ENCODE data around the gene GPR33. TPM values are rescaled to one million over a fixed set of nuclear protein-coding genes. Genes with fewer than 3 reads are reported as not detected.
A peak's percentile ranks its signal among the peaks of the same experiment; 100 is the strongest.

Gene GPR33
- total RNA-seq, 1 donor from 2014 or later, result not detected

DNA sequence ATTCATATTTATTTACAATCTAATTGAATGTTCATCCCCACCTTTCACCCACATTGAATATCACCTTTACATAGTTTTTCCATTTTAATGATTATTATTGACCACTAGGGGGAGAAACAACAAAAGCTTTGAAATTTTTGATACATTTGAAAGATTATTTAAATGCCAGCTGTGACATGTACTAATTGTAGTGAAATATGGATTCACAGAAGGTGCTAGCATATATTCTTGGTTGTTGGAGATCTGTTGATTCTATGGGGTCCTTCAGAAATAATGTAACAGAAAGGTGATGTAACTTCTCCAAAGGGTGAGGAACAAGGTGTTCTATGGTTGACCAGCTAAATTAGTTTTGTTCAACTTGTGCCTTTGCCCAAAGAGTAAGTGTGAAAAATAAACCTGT is 22.4 kb upstream of the GPR33 start:
- H3K4me3 ChIP-seq (ENCODE audit: low read depth, low read length), result no peak overlapping the region
- DNase-seq (ENCODE audit: low read depth), result no peak
- peak; percentile 54 for TF ChIP-seq CTCF (conservative IDR thresholded peaks at IDR 0.05; ENCODE audit: low read depth, low read length)

DNA sequence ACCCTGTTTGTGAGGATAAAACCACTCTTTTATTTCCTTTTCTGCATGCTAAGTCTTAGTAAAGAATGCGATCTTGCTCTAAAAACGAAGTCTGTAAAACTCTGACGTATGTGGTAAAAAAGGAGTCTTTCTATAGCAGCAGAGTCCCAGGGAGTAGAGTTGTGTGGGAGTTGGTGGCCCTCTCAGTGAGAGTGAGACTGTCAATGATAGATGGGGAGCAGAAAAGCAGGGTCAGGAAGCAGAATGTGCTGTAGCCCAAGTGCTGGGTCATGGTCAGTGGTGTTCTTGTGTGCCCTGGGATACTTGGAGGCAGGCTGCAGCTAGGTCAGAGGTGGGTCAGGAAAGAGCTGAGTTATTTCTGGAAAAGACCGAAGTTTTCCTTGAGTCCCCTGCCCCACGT is 20.3 kb upstream of the GPR33 start:
- no peak for TF ChIP-seq CTCF (conservative IDR thresholded peaks at IDR 0.05; ENCODE audit: low read depth, low read length)
- no peak for DNase-seq (ENCODE audit: low read depth)
- no peak overlapping the region for H3K4me3 ChIP-seq (ENCODE audit: low read depth, low read length)

GRCh38 chr14:31505411-31505810 is 17.6 kb upstream of the GPR33 start:
- H3K4me3 ChIP-seq (ENCODE audit: low read depth, low read length), result no peak overlapping the region
- no peak for DNase-seq (ENCODE audit: low read depth)
- no peak for TF ChIP-seq CTCF (conservative IDR thresholded peaks at IDR 0.05; ENCODE audit: low read depth, low read length)

GRCh38 chr14:31501870-31502269 is 14.0 kb upstream of the GPR33 start:
- no peak for TF ChIP-seq CTCF (conservative IDR thresholded peaks at IDR 0.05; ENCODE audit: low read depth, low read length)
- no peak overlapping the region for H3K4me3 ChIP-seq (ENCODE audit: low read depth, low read length)
- DNase-seq (ENCODE audit: low read depth), result no peak

GRCh38 chr14:31492759-31493498 is 5.1 kb upstream of the GPR33 start:
- DNase-seq (ENCODE audit: low read depth), result no peak
- no peak overlapping the region for H3K4me3 ChIP-seq (ENCODE audit: low read depth, low read length)
- no peak for TF ChIP-seq CTCF (conservative IDR thresholded peaks at IDR 0.05; ENCODE audit: low read depth, low read length)

DNA sequence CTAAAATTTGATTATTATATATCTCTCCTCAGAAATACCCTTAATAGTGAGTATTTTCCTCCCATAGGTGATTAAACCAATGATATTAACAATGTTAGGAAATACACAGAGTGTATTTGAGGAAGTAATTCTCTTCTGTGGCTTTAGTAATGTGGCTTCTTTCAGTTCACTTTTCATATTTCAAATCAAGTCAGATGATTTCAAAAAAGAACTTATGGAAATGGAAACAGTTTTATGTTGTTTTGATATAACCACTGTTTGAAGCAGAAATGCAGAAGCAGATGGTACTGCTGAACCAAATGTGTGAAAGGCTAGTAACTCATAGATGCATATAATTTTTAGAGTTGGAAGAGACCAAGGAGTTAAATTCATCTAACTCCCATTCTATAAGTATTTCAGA is 1.9 kb upstream of the GPR33 start:
- no peak overlapping the region for H3K4me3 ChIP-seq (ENCODE audit: low read depth, low read length)
- no peak for TF ChIP-seq CTCF (conservative IDR thresholded peaks at IDR 0.05; ENCODE audit: low read depth, low read length)

DNA sequence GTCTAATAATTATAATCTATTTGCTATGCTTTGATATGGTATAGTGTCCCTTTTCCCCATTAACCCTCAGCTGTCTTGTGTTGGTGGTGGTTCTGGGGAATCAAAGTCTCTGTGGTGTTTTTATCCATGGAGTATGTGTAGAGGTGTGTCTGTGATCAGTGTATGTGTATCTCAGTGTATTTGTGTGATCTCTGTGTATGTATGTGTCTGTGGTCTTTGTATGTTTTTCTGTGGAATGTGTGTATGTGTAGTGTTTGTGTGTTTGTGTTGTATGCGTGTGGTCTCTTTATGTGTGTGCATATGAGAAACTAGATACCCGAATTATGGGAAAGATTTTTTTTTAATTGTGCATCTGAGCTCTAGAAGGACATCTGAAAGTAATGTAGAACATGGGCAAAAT is 1.1 kb downstream of the GPR33 start:
- no peak overlapping the region for H3K4me3 ChIP-seq (ENCODE audit: low read depth, low read length)
- no peak for DNase-seq (ENCODE audit: low read depth)
- no peak for TF ChIP-seq CTCF (conservative IDR thresholded peaks at IDR 0.05; ENCODE audit: low read depth, low read length)

More for the DNA sequence above, 1.9 kb upstream of the GPR33 start:
- DNase-seq (ENCODE audit: low read depth), result no peak
